ENCODE data around the gene KCNG2. TPM values are rescaled to one million over a fixed set of nuclear protein-coding genes. Genes with fewer than 3 reads are reported as not detected.

Gene KCNG2
- total and polyA plus RNA-seq, 2 experiments from 2014 or later = 0.13 to 0.52 TPM

DNA sequence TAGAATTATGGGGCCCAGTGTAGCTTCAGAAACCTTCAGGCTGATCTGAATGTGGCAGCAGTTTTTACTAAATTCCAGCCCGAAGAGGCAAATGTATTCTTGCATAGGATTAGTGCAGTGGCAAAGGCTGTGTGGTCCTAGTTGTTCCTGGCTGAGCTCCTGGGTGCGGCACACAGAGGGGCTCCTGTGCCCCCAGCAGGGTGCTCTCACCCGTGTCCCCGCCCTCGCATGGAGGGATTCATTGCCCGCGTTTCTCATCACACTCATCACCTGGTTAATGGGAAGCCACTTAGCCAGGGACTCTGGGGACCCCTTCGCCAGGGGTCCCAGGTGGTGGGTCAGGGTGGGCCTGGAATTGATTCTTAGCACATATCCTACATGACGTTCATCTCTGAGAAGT, 3.9 kb downstream of the KCNG2 start:
- Mint-ChIP-seq H3K27ac (no peak overlapping the region), H3K4me3 (no peak overlapping the region), H3K4me1 (peaks cover 10% of the 10 kb centered on the region), H3K27me3 (ENCODE audit: insufficient read depth, low read depth, poor library complexity) (peaks cover 29% of the 10 kb centered on the region), H3K9me3 (no peaks in the 10 kb centered on the region), H3K36me3 (ENCODE audit: low read depth) (no peaks in the 10 kb centered on the region; the same call in 2 of the 3 replicates)
- Histone ChIP-seq H3K36me3 (ENCODE audit: insufficient read depth) (no peaks in the 10 kb centered on the region), H2AFZ (no peak overlapping the region), H4K20me1 (replicated peaks; ENCODE audit: insufficient read depth) (0 out of 2 replicates have a peak, but pooled peaks cover 3% of the 10 kb centered on the region), H3K4me3 (no peak overlapping the region), H3K9me2 (ENCODE audit: insufficient read depth) (no peaks in the 10 kb centered on the region), H3F3A (replicated peaks; ENCODE audit: low read depth) (no peaks in the 10 kb centered on the region), H3K27ac (ENCODE audit: low read depth) (no peak overlapping the region), H3K4me1 (ENCODE audit: insufficient read depth) (peaks cover 10% of the 10 kb centered on the region; the same call in 1 of the 2 replicates), H3K79me2 (replicated peaks; ENCODE audit: insufficient read depth) (no peaks in the 10 kb centered on the region), H3K4me2 (no peak overlapping the region), H3K27me3 (ENCODE audit: insufficient read depth) (peaks cover 34% of the 10 kb centered on the region)
- DNase-seq (ENCODE audit: low spot score) (no peak), ATAC-seq (no peak)
- TF ChIP-seq CREB1 (CRISPR knock-in tag; IDR thresholded peaks at IDR 0.05; ENCODE audit: low read depth) = no peak
- TF ChIP-seq EZH2phosphoT487 (IDR thresholded peaks at IDR 0.05; ENCODE audit: unreplicated experiment) = no peak
- TF ChIP-seq, protein P1, sequence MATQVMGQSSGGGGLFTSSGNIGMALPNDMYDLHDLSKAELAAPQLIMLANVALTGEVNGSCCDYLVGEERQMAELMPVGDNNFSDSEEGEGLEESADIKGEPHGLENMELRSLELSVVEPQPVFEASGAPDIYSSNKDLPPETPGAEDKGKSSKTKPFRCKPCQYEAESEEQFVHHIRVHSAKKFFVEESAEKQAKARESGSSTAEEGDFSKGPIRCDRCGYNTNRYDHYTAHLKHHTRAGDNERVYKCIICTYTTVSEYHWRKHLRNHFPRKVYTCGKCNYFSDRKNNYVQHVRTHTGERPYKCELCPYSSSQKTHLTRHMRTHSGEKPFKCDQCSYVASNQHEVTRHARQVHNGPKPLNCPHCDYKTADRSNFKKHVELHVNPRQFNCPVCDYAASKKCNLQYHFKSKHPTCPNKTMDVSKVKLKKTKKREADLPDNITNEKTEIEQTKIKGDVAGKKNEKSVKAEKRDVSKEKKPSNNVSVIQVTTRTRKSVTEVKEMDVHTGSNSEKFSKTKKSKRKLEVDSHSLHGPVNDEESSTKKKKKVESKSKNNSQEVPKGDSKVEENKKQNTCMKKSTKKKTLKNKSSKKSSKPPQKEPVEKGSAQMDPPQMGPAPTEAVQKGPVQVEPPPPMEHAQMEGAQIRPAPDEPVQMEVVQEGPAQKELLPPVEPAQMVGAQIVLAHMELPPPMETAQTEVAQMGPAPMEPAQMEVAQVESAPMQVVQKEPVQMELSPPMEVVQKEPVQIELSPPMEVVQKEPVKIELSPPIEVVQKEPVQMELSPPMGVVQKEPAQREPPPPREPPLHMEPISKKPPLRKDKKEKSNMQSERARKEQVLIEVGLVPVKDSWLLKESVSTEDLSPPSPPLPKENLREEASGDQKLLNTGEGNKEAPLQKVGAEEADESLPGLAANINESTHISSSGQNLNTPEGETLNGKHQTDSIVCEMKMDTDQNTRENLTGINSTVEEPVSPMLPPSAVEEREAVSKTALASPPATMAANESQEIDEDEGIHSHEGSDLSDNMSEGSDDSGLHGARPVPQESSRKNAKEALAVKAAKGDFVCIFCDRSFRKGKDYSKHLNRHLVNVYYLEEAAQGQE (IDR thresholded peaks at IDR 0.05; ENCODE audit: unreplicated experiment) = no peak
- TF ChIP-seq POLR2AphosphoS5 (IDR thresholded peaks at IDR 0.05; ENCODE audit: low read depth) = no peak
- no peak for TF ChIP-seq STAT1 (IDR thresholded peaks at IDR 0.05; ENCODE audit: unreplicated experiment)
- TF ChIP-seq EZH2 (IDR thresholded peaks at IDR 0.05; ENCODE audit: low read depth, unreplicated experiment) = no peak
- TF ChIP-seq, protein P2, sequence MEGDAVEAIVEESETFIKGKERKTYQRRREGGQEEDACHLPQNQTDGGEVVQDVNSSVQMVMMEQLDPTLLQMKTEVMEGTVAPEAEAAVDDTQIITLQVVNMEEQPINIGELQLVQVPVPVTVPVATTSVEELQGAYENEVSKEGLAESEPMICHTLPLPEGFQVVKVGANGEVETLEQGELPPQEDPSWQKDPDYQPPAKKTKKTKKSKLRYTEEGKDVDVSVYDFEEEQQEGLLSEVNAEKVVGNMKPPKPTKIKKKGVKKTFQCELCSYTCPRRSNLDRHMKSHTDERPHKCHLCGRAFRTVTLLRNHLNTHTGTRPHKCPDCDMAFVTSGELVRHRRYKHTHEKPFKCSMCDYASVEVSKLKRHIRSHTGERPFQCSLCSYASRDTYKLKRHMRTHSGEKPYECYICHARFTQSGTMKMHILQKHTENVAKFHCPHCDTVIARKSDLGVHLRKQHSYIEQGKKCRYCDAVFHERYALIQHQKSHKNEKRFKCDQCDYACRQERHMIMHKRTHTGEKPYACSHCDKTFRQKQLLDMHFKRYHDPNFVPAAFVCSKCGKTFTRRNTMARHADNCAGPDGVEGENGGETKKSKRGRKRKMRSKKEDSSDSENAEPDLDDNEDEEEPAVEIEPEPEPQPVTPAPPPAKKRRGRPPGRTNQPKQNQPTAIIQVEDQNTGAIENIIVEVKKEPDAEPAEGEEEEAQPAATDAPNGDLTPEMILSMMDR (conservative IDR thresholded peaks at IDR 0.05; ENCODE audit: low read depth in 2 of 2) = no peak
- TF ChIP-seq, protein P3, sequence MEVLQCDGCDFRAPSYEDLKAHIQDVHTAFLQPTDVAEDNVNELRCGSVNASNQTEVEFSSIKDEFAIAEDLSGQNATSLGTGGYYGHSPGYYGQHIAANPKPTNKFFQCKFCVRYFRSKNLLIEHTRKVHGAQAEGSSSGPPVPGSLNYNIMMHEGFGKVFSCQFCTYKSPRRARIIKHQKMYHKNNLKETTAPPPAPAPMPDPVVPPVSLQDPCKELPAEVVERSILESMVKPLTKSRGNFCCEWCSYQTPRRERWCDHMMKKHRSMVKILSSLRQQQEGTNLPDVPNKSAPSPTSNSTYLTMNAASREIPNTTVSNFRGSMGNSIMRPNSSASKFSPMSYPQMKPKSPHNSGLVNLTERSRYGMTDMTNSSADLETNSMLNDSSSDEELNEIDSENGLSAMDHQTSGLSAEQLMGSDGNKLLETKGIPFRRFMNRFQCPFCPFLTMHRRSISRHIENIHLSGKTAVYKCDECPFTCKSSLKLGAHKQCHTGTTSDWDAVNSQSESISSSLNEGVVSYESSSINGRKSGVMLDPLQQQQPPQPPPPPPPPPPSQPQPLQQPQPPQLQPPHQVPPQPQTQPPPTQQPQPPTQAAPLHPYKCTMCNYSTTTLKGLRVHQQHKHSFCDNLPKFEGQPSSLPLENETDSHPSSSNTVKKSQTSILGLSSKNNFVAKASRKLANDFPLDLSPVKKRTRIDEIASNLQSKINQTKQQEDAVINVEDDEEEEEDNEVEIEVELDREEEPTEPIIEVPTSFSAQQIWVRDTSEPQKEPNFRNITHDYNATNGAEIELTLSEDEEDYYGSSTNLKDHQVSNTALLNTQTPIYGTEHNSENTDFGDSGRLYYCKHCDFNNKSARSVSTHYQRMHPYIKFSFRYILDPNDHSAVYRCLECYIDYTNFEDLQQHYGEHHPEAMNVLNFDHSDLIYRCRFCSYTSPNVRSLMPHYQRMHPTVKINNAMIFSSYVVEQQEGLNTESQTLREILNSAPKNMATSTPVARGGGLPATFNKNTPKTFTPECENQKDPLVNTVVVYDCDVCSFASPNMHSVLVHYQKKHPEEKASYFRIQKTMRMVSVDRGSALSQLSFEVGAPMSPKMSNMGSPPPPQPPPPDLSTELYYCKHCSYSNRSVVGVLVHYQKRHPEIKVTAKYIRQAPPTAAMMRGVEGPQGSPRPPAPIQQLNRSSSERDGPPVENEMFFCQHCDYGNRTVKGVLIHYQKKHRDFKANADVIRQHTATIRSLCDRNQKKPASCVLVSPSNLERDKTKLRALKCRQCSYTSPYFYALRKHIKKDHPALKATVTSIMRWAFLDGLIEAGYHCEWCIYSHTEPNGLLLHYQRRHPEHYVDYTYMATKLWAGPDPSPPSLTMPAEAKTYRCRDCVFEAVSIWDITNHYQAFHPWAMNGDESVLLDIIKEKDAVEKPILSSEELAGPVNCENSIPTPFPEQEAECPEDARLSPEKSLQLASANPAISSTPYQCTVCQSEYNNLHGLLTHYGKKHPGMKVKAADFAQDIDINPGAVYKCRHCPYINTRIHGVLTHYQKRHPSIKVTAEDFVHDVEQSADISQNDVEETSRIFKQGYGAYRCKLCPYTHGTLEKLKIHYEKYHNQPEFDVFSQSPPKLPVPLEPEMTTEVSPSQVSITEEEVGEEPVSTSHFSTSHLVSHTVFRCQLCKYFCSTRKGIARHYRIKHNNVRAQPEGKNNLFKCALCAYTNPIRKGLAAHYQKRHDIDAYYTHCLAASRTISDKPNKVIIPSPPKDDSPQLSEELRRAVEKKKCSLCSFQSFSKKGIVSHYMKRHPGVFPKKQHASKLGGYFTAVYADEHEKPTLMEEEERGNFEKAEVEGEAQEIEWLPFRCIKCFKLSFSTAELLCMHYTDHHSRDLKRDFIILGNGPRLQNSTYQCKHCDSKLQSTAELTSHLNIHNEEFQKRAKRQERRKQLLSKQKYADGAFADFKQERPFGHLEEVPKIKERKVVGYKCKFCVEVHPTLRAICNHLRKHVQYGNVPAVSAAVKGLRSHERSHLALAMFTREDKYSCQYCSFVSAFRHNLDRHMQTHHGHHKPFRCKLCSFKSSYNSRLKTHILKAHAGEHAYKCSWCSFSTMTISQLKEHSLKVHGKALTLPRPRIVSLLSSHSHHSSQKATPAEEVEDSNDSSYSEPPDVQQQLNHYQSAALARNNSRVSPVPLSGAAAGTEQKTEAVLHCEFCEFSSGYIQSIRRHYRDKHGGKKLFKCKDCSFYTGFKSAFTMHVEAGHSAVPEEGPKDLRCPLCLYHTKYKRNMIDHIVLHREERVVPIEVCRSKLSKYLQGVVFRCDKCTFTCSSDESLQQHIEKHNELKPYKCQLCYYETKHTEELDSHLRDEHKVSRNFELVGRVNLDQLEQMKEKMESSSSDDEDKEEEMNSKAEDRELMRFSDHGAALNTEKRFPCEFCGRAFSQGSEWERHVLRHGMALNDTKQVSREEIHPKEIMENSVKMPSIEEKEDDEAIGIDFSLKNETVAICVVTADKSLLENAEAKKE (CRISPR knock-in tag; IDR thresholded peaks at IDR 0.05) = no peak
- TF ChIP-seq, protein P4, sequence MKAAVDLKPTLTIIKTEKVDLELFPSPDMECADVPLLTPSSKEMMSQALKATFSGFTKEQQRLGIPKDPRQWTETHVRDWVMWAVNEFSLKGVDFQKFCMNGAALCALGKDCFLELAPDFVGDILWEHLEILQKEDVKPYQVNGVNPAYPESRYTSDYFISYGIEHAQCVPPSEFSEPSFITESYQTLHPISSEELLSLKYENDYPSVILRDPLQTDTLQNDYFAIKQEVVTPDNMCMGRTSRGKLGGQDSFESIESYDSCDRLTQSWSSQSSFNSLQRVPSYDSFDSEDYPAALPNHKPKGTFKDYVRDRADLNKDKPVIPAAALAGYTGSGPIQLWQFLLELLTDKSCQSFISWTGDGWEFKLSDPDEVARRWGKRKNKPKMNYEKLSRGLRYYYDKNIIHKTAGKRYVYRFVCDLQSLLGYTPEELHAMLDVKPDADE (IDR thresholded peaks at IDR 0.05) = no peak
- TF ChIP-seq NANOG (IDR thresholded peaks at IDR 0.05; ENCODE audit: borderline replicate concordance) = no peak
- TF ChIP-seq JUNB (IDR thresholded peaks at IDR 0.05; ENCODE audit: unreplicated experiment) = no peak
- TF ChIP-seq ZNF331 (CRISPR knock-in tag; IDR thresholded peaks at IDR 0.05; ENCODE audit: low read depth) = no peak
- TF ChIP-seq ZNF114 (CRISPR knock-in tag; IDR thresholded peaks at IDR 0.05) = no peak

Measured in GM23338 (cell line).